Right lobe of liver (tissue), 4 donors: ENCODE data around the gene TAS2R43.

Source experiments
- POLR2A ChIP-seq: fragments of 450-650 bp; IDR thresholded peaks from one replicate; pipeline ENCODE4 v1.6.1; 2017; ENCODE audit warnings: antibody characterized with exemption, mild to moderate bottlenecking
- TF ChIP-seq, protein P1 (sequence below), 4 donors: fragments of 200-600 bp in 3 of 4; fragments of 450-650 bp in 1 of 4; IDR thresholded peaks; one replicate each; pipeline versions ENCODE4 v1.5.1 to v1.8.0; 2016 to 2022; ENCODE audit warnings: antibody characterized with exemption in 4 of 4, mild to moderate bottlenecking in 2 of 4
- donor health status: DM: no; HTN: no; CAD: no.
- donor health status: DM: no; HTN: no; CAD: no.
- donor health status: DM: no; HTN: yes; CAD: no.

GRCh38 chr12:11085419-11085818 is 6.7 kb downstream of the TAS2R43 start:
- TF ChIP-seq, protein P1, sequence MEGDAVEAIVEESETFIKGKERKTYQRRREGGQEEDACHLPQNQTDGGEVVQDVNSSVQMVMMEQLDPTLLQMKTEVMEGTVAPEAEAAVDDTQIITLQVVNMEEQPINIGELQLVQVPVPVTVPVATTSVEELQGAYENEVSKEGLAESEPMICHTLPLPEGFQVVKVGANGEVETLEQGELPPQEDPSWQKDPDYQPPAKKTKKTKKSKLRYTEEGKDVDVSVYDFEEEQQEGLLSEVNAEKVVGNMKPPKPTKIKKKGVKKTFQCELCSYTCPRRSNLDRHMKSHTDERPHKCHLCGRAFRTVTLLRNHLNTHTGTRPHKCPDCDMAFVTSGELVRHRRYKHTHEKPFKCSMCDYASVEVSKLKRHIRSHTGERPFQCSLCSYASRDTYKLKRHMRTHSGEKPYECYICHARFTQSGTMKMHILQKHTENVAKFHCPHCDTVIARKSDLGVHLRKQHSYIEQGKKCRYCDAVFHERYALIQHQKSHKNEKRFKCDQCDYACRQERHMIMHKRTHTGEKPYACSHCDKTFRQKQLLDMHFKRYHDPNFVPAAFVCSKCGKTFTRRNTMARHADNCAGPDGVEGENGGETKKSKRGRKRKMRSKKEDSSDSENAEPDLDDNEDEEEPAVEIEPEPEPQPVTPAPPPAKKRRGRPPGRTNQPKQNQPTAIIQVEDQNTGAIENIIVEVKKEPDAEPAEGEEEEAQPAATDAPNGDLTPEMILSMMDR (IDR thresholded peaks at IDR 0.05) = no peak
- TF ChIP-seq POLR2A = no peak
